ENCODE results near the gene FAM237B.
A peak's percentile ranks its signal among the peaks of the same experiment; 100 is the strongest.

FAM237B gene

GRCh38 chr7:90320014-90320413 is 1.1 kb downstream of the FAM237B start:
- DNase-seq (ENCODE audit: insufficient read length, low spot score) (no peak), FAIRE-seq (no peak)
- TF ChIP-seq POLR2A (IDR thresholded peaks at IDR 0.05; ENCODE audit: low read depth, low read length), result no peak

- no peak for DNase-seq (ENCODE audit: insufficient read length, low spot score)
- no peak for FAIRE-seq
- TF ChIP-seq POLR2A (IDR thresholded peaks at IDR 0.05; ENCODE audit: low read depth, low read length), result no peak
These were observed 7.2 kb downstream of the FAM237B start for GRCh38 chr7:90313907-90314306.

- peak; percentile 74 for FAIRE-seq
These were observed 8.4 kb downstream of the FAM237B start for GRCh38 chr7:90312745-90313144.

GRCh38 chr7:90311175-90311574 is 9.9 kb downstream of the FAM237B start:
- FAIRE-seq (no peak), DNase-seq (ENCODE audit: insufficient read length, low spot score) (no peak)
- TF ChIP-seq POLR2A (IDR thresholded peaks at IDR 0.05; ENCODE audit: low read depth, low read length), result no peak

More at GRCh38 chr7:90312745-90313144, 8.4 kb downstream of the FAM237B start:
- no peak for TF ChIP-seq POLR2A (IDR thresholded peaks at IDR 0.05; ENCODE audit: low read depth, low read length)
- no peak for DNase-seq (ENCODE audit: insufficient read length, low spot score)

- FAIRE-seq (no peak), DNase-seq (ENCODE audit: insufficient read length, low spot score) (no peak)
- no peak for TF ChIP-seq POLR2A (IDR thresholded peaks at IDR 0.05; ENCODE audit: low read depth, low read length)
These were observed 11.2 kb downstream of the FAM237B start for GRCh38 chr7:90309872-90310271.

- DNase-seq (ENCODE audit: insufficient read length, low spot score) (no peak), FAIRE-seq (no peak)
- TF ChIP-seq POLR2A (IDR thresholded peaks at IDR 0.05; ENCODE audit: low read depth, low read length), result no peak
These were observed 17.9 kb downstream of the FAM237B start for GRCh38 chr7:90303241-90303640.

GRCh38 chr7:90298145-90299038 is 22.7 kb downstream of the FAM237B start:
- no peak for TF ChIP-seq POLR2A (IDR thresholded peaks at IDR 0.05; ENCODE audit: low read depth, low read length)
- DNase-seq (ENCODE audit: insufficient read length, low spot score), result peak; percentile 24
- FAIRE-seq, result peak; percentile 97

GRCh38 chr7:90290244-90291113 is 30.6 kb downstream of the FAM237B start:
- FAIRE-seq (no peak), DNase-seq (ENCODE audit: insufficient read length, low spot score) (no peak)
- no peak for TF ChIP-seq POLR2A (IDR thresholded peaks at IDR 0.05; ENCODE audit: low read depth, low read length)

GRCh38 chr7:90288154-90288553 is 33.0 kb downstream of the FAM237B start:
- no peak for DNase-seq (ENCODE audit: insufficient read length, low spot score)
- TF ChIP-seq POLR2A (IDR thresholded peaks at IDR 0.05; ENCODE audit: low read depth, low read length), result no peak
- FAIRE-seq, result no peak

GRCh38 chr7:90276033-90276728 is 44.9 kb downstream of the FAM237B start:
- DNase-seq (ENCODE audit: insufficient read length, low spot score) (no peak), FAIRE-seq (no peak)
- TF ChIP-seq POLR2A (IDR thresholded peaks at IDR 0.05; ENCODE audit: low read depth, low read length), result no peak

GRCh38 chr7:90274161-90274560 is 46.9 kb downstream of the FAM237B start:
- DNase-seq (ENCODE audit: insufficient read length, low spot score) (no peak), FAIRE-seq (no peak)
- no peak for TF ChIP-seq POLR2A (IDR thresholded peaks at IDR 0.05; ENCODE audit: low read depth, low read length)

- no peak for TF ChIP-seq POLR2A (IDR thresholded peaks at IDR 0.05; ENCODE audit: low read depth, low read length)
- DNase-seq (ENCODE audit: insufficient read length, low spot score), result no peak
- FAIRE-seq, result no peak
These were observed 48.9 kb downstream of the FAM237B start for GRCh38 chr7:90272242-90272641.

- no peak for TF ChIP-seq POLR2A (IDR thresholded peaks at IDR 0.05; ENCODE audit: low read depth, low read length)
- DNase-seq (ENCODE audit: insufficient read length, low spot score), result no peak
- FAIRE-seq, result no peak
These were observed 49.4 kb downstream of the FAM237B start for GRCh38 chr7:90271753-90272152.

Measured in H54 (cell line).